CD14-positive monocyte (primary cell): ENCODE results near the gene USP3. TPM values are rescaled to one million over a fixed set of nuclear protein-coding genes. Genes with fewer than 3 reads are reported as not detected.
A peak's percentile ranks its signal among the peaks of the same experiment; 100 is the strongest.

Source experiments
- DNase-seq, 3 donors: peaks; one replicate each; pipeline ENCODE4 v3.0.0-alpha.2; 2011 to 2022
- H2AFZ ChIP-seq: 2 replicates; pipeline ENCODE4 v1.6.0; 2012; ENCODE audit warnings: mild to moderate bottlenecking, low read depth, low read length, inconsistent platforms; ENCODE audit not compliant: insufficient read depth, poor library complexity, severe bottlenecking
- H3K27ac ChIP-seq, 2 donors: 1 replicate in 1 of 2; 2 replicates in 1 of 2; pipeline ENCODE4 v1.5.1; 2012 to 2013; ENCODE audit warnings: low read length in 2 of 2, control low read depth in 1 of 2, inconsistent platforms in 1 of 2, low read depth in 1 of 2, mild to moderate bottlenecking in 1 of 2
- H3K27me3 ChIP-seq, 2 donors: one replicate each; pipeline versions ENCODE4 v1.6.0 to v1.6.1; 2011 to 2013; ENCODE audit warnings: low read length in 2 of 2; ENCODE audit not compliant: control insufficient read depth in 2 of 2, insufficient read depth in 2 of 2
- H3K36me3 ChIP-seq, 2 donors: replicated peaks in 1 of 2; 1 replicate in 1 of 2; 2 replicates in 1 of 2; pipeline versions ENCODE4 v1.5.1 to v1.6.1; 2012 to 2013; ENCODE audit warnings: low read length in 2 of 2, control low read depth in 1 of 2, inconsistent platforms in 1 of 2, mild to moderate bottlenecking in 1 of 2; ENCODE audit not compliant: insufficient read depth in 2 of 2, control insufficient read depth in 1 of 2
- H3K4me1 ChIP-seq, 2 donors: 1 replicate in 1 of 2; 2 replicates in 1 of 2; pipeline versions ENCODE4 v1.5.1 to v1.6.1; 2012 to 2013; ENCODE audit warnings: low read length in 2 of 2, control low read depth in 1 of 2, inconsistent platforms in 1 of 2, mild to moderate bottlenecking in 1 of 2, moderate library complexity in 1 of 2; ENCODE audit not compliant: insufficient read depth in 2 of 2, control insufficient read depth in 1 of 2
- H3K4me2 ChIP-seq: replicated peaks from 2 replicates; pipeline ENCODE3; 2012; ENCODE audit warnings: low read length, moderate library complexity, mild to moderate bottlenecking; ENCODE audit not compliant: poor library complexity, severe bottlenecking; ENCODE audit errors: extremely low read depth
- H3K4me3 ChIP-seq, 3 experiments: fragments of 200-600 bp in 1 of 3; sonication (generic) in 1 of 3; replicated peaks in 1 of 3; 1 replicate in 2 of 3; 2 replicates in 1 of 3; pipeline ENCODE4 v1.5.1; 2011 to 2013; ENCODE audit warnings: low read length in 3 of 3, mild to moderate bottlenecking in 3 of 3, control low read depth in 2 of 3, low read depth in 2 of 3, inconsistent platforms in 1 of 3, moderate library complexity in 1 of 3
- H3K79me2 ChIP-seq: 2 replicates; pipeline ENCODE4 v1.6.0; 2012; ENCODE audit warnings: mild to moderate bottlenecking, control low read depth, inconsistent platforms, low read length, moderate library complexity; ENCODE audit not compliant: insufficient read depth
- H3K9ac ChIP-seq: 2 replicates; pipeline ENCODE4 v1.6.0; 2017; ENCODE audit warnings: low read length, mild to moderate bottlenecking; ENCODE audit not compliant: insufficient read depth, poor library complexity, severe bottlenecking
- H3K9me3 ChIP-seq, 2 donors: replicated peaks in 1 of 2; 1 replicate in 1 of 2; 2 replicates in 1 of 2; pipeline versions ENCODE4 v1.5.1 to v1.6.1; 2012 to 2013; ENCODE audit warnings: low read length in 2 of 2, control low read depth in 1 of 2; ENCODE audit not compliant: control insufficient read depth in 1 of 2, insufficient read depth in 1 of 2
- H4K20me1 ChIP-seq: 2 replicates; pipeline ENCODE4 v1.6.0; 2012; ENCODE audit warnings: mild to moderate bottlenecking, low read length, control low read depth, moderate library complexity; ENCODE audit not compliant: insufficient read depth
- H3K27ac Mint-ChIP-seq, 7 donors: one replicate each; pipeline ENCODE4 v1.8.0; 2020; ENCODE audit warnings: mild to moderate bottlenecking in 7 of 7, mixed read lengths in 7 of 7, moderate library complexity in 6 of 7, inconsistent platforms in 2 of 7
- H3K27me3 Mint-ChIP-seq, 3 donors: one replicate each; pipeline ENCODE4 v1.8.0; 2021 to 2022; ENCODE audit warnings: low read depth in 3 of 3, mild to moderate bottlenecking in 3 of 3, mixed read lengths in 3 of 3, moderate library complexity in 3 of 3, inconsistent platforms in 1 of 3
- H3K36me3 Mint-ChIP-seq, 2 donors: one replicate each; pipeline ENCODE4 v1.8.0; 2020; ENCODE audit warnings: mixed read lengths in 2 of 2, inconsistent platforms in 1 of 2, mild to moderate bottlenecking in 1 of 2
- H3K4me1 Mint-ChIP-seq: one replicate; pipeline ENCODE4 v1.8.0; 2020; ENCODE audit warnings: mild to moderate bottlenecking, mixed read lengths
- H3K4me3 Mint-ChIP-seq, 2 donors: one replicate each; pipeline ENCODE4 v1.8.0; 2020; ENCODE audit warnings: mild to moderate bottlenecking in 2 of 2, mixed read lengths in 2 of 2, moderate library complexity in 1 of 2
- H3K9me3 Mint-ChIP-seq, 7 donors: one replicate each; pipeline ENCODE4 v1.8.0; 2020 to 2022; ENCODE audit warnings: mixed read lengths in 7 of 7, mild to moderate bottlenecking in 6 of 7, moderate library complexity in 6 of 7, inconsistent platforms in 2 of 7
- WGBS: methylation state at CpG from one replicate; pipeline ENCODE4 v1.1.5; 2013; ENCODE audit warnings: missing lambda C conversion rate; ENCODE audit not compliant: insufficient coverage; 5-methylcytosine and 5-hydroxymethylcytosine counted together
- intact Hi-C, 2 donors: fragments of 100-400 bp; cut with micrococcal nuclease; formaldehyde crosslinking; loops; one replicate each; pipeline versions ENCODE4 v1.15.0 to v1.15.1; 2023
- polyA plus RNA-seq, 3 donors: library from polyadenylated mRNA; depleted of rRNA in 1 of 3; unstranded in 2 of 3; stranded (reverse) in 1 of 3; fragments of 300-500 nt in 2 of 3; fragments of >200 nt in 1 of 3; fragmentation: Illumina TruSeq in 2 of 3; gene quantifications; 1 replicate in 2 of 3; 2 replicates in 1 of 3; pipeline ENCODE4 v1.2.3, GENCODE V29; 2012 to 2021
- TF ChIP-seq, protein P1 (sequence below): fragments of 200-600 bp; IDR thresholded peaks from one replicate; pipeline ENCODE4 v1.8.0; 2022; ENCODE audit warnings: antibody characterized with exemption, mild to moderate bottlenecking

The USP3 gene
- polyA plus RNA-seq, 3 donors, result 91.4 to 167 (median 122) TPM

GRCh38 chr15:63502843-63503738 lies 1.3 kb upstream of the USP3 start:
- WGBS, result 10% methylated on average over 22 of the region's 34 CpGs
- Histone ChIP-seq H3K27me3 (no peaks in the 10 kb centered on the region), H4K20me1 (peaks cover 26% of the 10 kb centered on the region), H2AFZ (no peak overlapping the region), H3K36me3 (no peaks in the 10 kb centered on the region), H3K4me2 (peak overlapping the region; percentile 89), H3K9ac (peak overlapping the region; percentile 91), H3K79me2 (peaks cover 56% of the 10 kb centered on the region), H3K27ac (peak overlapping the region; percentile 98 to 100), H3K9me3 (no peaks in the 10 kb centered on the region), H3K4me3 (peak overlapping the region; percentile 65 to 84 (median 76)), H3K4me1 (peaks cover 76 to 83% of the 10 kb centered on the region in 2 donors)
- Mint-ChIP-seq H3K9me3 (peaks cover 0 to 2% (median 0%) of the 10 kb centered on the region in 7 donors), H3K36me3 (peaks cover 7 to 12% of the 10 kb centered on the region in 2 donors), H3K27ac (no peak overlapping the region), H3K4me3 (peak overlapping the region; percentile 96), H3K4me1 (peaks cover 64% of the 10 kb centered on the region), H3K27me3 (peaks cover 0 to 4% (median 2%) of the 10 kb centered on the region in 3 donors)
- TF ChIP-seq, protein P1, sequence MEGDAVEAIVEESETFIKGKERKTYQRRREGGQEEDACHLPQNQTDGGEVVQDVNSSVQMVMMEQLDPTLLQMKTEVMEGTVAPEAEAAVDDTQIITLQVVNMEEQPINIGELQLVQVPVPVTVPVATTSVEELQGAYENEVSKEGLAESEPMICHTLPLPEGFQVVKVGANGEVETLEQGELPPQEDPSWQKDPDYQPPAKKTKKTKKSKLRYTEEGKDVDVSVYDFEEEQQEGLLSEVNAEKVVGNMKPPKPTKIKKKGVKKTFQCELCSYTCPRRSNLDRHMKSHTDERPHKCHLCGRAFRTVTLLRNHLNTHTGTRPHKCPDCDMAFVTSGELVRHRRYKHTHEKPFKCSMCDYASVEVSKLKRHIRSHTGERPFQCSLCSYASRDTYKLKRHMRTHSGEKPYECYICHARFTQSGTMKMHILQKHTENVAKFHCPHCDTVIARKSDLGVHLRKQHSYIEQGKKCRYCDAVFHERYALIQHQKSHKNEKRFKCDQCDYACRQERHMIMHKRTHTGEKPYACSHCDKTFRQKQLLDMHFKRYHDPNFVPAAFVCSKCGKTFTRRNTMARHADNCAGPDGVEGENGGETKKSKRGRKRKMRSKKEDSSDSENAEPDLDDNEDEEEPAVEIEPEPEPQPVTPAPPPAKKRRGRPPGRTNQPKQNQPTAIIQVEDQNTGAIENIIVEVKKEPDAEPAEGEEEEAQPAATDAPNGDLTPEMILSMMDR, result no peak
- peak; percentile 99 for DNase-seq
- intact Hi-C loops, result loop anchor here in 1 of 2 donors (5.0 to 10.0 kb wide), 3 partner anchors 36 to 954 kb away; no protein-coding TSS in a partner anchor

DNA sequence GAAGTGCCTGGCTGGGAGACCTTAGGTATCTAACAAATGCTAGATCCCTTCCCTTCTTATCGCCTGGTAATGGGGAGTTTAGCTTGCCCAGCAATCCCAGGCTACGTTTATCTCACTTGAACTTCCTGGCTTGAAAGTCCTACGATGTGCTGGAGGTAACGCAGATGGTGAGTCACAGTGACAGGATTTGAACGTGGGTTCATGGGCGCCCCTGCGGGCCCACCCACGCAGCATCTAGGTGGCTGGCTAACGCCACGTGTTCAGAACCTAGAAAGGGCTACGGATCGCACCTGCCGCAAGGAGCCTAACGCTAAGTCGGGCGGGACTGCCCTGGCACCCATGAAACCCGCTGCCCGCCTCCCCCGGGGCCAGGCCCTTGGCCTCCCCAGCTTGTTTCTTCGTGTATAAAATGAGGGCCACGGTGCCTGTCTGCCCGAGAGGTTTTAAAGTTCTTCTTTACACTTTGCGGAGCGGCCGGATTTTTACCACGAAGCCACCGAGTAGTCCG lies 600 bp upstream of the USP3 start:
- peaks cover 76 to 83% of the 10 kb centered on the region in 2 donors for H3K4me1 ChIP-seq
- TF ChIP-seq, protein P1, result no peak
- H3K4me3 ChIP-seq, result peak overlapping the region; percentile 65 to 84 (median 76)
- peak; percentile 82 to 91 (median 85) for DNase-seq
- H3K4me1 Mint-ChIP-seq, result peaks cover 69% of the 10 kb centered on the region
- H3K36me3 Mint-ChIP-seq, result peaks cover 7 to 12% of the 10 kb centered on the region in 2 donors
- peak overlapping the region; percentile 89 for H3K4me2 ChIP-seq
- intact Hi-C loops, result loop anchor here (2.0 to 10.0 kb wide), 4 partner anchors 13 to 954 kb away; no protein-coding TSS in a partner anchor
- peaks cover 33% of the 10 kb centered on the region for H4K20me1 ChIP-seq
- peaks cover 63% of the 10 kb centered on the region for H3K79me2 ChIP-seq
- no peaks in the 10 kb centered on the region for H3K27me3 ChIP-seq
- H3K9me3 ChIP-seq, result no peaks in the 10 kb centered on the region
- peaks cover 0 to 4% (median under 1%) of the 10 kb centered on the region in 3 donors for H3K27me3 Mint-ChIP-seq
- peak overlapping the region; percentile 98 to 100 for H3K27ac ChIP-seq
- H2AFZ ChIP-seq, result no peak overlapping the region
- peaks cover 0 to 2% (median 0%) of the 10 kb centered on the region in 7 donors for H3K9me3 Mint-ChIP-seq
- under 1% methylated on average over 27 of the region's 28 CpGs for WGBS
- H3K27ac Mint-ChIP-seq, result no peak overlapping the region
- peak overlapping the region; percentile 91 for H3K9ac ChIP-seq
- H3K4me3 Mint-ChIP-seq, result peak overlapping the region; percentile 96
- H3K36me3 ChIP-seq, result no peaks in the 10 kb centered on the region
